Panc1 (cell line): Measurements from ENCODE around the gene CAPZA3. TPM values are rescaled to one million over a fixed set of nuclear protein-coding genes. Genes with fewer than 3 reads are reported as not detected.

ENCODE experiments used
- ATAC-seq: fragments of 200-7000 bp; cut with Tn5 transposase; 2 replicates; pipeline ENCODE4 v1.9.1; 2020; ENCODE audit warnings: mild to moderate bottlenecking, moderate library complexity
- Bru-seq: library from RNA; stranded (reverse); fragments of 400-500 nt; gene quantifications from one replicate; lab custom pipeline; 2021; lab: Mats Ljungman, UMichigan
- BruChase-seq, 2 experiments: library from RNA; stranded (reverse); fragments of 400-500 nt; gene quantifications; one replicate each; lab custom pipeline; 2021; lab: Mats Ljungman, UMichigan
- BruUV-seq: library from RNA; stranded (reverse); fragments of 400-500 nt; replicated peaks from 2 replicates; lab custom pipeline; 2021; lab: Mats Ljungman, UMichigan
- CTCF ChIA-PET: fragments of 300-600 bp; sonication (Branson Sonifier 250); formaldehyde crosslinking; loops from one replicate; lab custom pipeline; 2022; ENCODE audit warnings: antibody characterized with exemption; lab: Charles Lee
- POLR2A ChIA-PET: fragments of 300-600 bp; sonication (Branson Sonifier 250); formaldehyde crosslinking; loops from one replicate; lab custom pipeline; 2022; ENCODE audit warnings: antibody characterized with exemption; lab: Charles Lee
- DNase-seq: peaks from one replicate; pipeline ENCODE4 v3.0.0-alpha.2; 2010; ENCODE audit warnings: low read depth, low spot score
- H3K27ac ChIP-seq: 2 replicates; pipeline ENCODE4 v1.5.1; 2011; ENCODE audit warnings: mild to moderate bottlenecking, low read length, inconsistent platforms
- H3K27me3 ChIP-seq: fragments of 200-500 bp; sonication (Bioruptor generic); 2 replicates; pipeline ENCODE4 v1.6.0; 2014; ENCODE audit warnings: low read length, inconsistent platforms; ENCODE audit not compliant: control insufficient read depth, insufficient read depth
- H3K36me3 ChIP-seq: fragments of 200-500 bp; sonication (Bioruptor generic); 2 replicates; pipeline ENCODE4 v1.5.1; 2014; ENCODE audit warnings: inconsistent platforms, mild to moderate bottlenecking, low read length, moderate library complexity; ENCODE audit not compliant: control insufficient read depth, insufficient read depth
- H3K4me1 ChIP-seq: 2 replicates; pipeline ENCODE4 v1.5.1; 2011; ENCODE audit warnings: inconsistent platforms, mild to moderate bottlenecking, low read length, moderate library complexity; ENCODE audit not compliant: control insufficient read depth, insufficient read depth
- H3K4me3 ChIP-seq, 2 experiments: 2 replicates each; pipeline ENCODE4 v1.5.1; 2011 to 2012; ENCODE audit warnings: low read depth in 2 of 2, low read length in 2 of 2, mild to moderate bottlenecking in 2 of 2, inconsistent platforms in 1 of 2, moderate library complexity in 1 of 2
- H3K9me3 ChIP-seq: fragments of 200-500 bp; sonication (Bioruptor generic); 2 replicates; pipeline ENCODE4 v1.5.1; 2014; ENCODE audit warnings: low read depth, mild to moderate bottlenecking, inconsistent platforms, low read length, moderate library complexity; ENCODE audit not compliant: control insufficient read depth, insufficient read depth
- CTCF ChIP-seq: fragments of 450-650 bp; IDR thresholded peaks from 2 replicates; pipeline ENCODE4 v1.5.1; 2017; ENCODE audit warnings: mild to moderate bottlenecking
- POLR2AphosphoS5 ChIP-seq: IDR thresholded peaks from 2 replicates; pipeline ENCODE4 v1.6.1; 2012; ENCODE audit warnings: mild to moderate bottlenecking, low read depth, low read length, moderate library complexity
- REST ChIP-seq, 2 experiments: IDR thresholded peaks; 2 replicates each; pipeline ENCODE4 v1.6.1; 2011 to 2012; ENCODE audit warnings: low read depth in 2 of 2, control low read depth in 1 of 2, low read length in 1 of 2, mild to moderate bottlenecking in 1 of 2, moderate library complexity in 1 of 2; ENCODE audit not compliant: insufficient read depth in 1 of 2
- SIN3A ChIP-seq: IDR thresholded peaks from 2 replicates; pipeline ENCODE4 v1.6.1; 2012; ENCODE audit warnings: low read depth, mild to moderate bottlenecking, low read length, moderate library complexity, borderline replicate concordance; ENCODE audit not compliant: insufficient read depth
- TCF7L2 ChIP-seq: IDR thresholded peaks from 2 replicates; pipeline ENCODE4 v1.6.1; 2011; ENCODE audit warnings: mild to moderate bottlenecking, low read depth, low read length, inconsistent platforms
- in situ Hi-C: cut with HindIII; loops from 2 replicates; pipeline ENCODE4 v1.10.0; 2016; ENCODE audit warnings: low sequenced_read_pairs, low pct_unique_long_range_greater_than_20kb
- intact Hi-C: fragments of 100-400 bp; cut with micrococcal nuclease; formaldehyde crosslinking; loops from one replicate; pipeline ENCODE4 v1.10.0; 2022; ENCODE audit not compliant: unreplicated experiment
- long read RNA-seq: library from polyadenylated mRNA; unstranded; transcript quantifications from one replicate; pipeline ENCODE4 v2.0.0, GENCODE V29; 2021; ENCODE audit not compliant: unreplicated experiment
- polyA plus RNA-seq: library from polyadenylated mRNA; unstranded; fragments of >200 nt; gene quantifications from one replicate; pipeline ENCODE4 v1.2.1, GENCODE V29; 2012; ENCODE audit warnings: missing spikeins; ENCODE audit not compliant: insufficient read length
- total RNA-seq: library from RNA; stranded (reverse); gene quantifications from one replicate; pipeline ENCODE4 v1.2.1, GENCODE V29; 2021; ENCODE audit not compliant: unreplicated experiment

Gene CAPZA3
- not detected for total RNA-seq
- not detected for polyA plus RNA-seq
- Bru-seq, nascent RNA = not detected
- BruChase-seq, experiment 1, labeled RNA remaining after a 2-hour chase = not detected
- not detected for BruChase-seq, experiment 2, labeled RNA remaining after a 6-hour chase
- long read RNA-seq = 0 reads

- in situ Hi-C loops = no loop called here
Observed at GRCh38 chr12:18737819-18738218, at the start of gene CAPZA3, which contains the start of gene PLCZ1. Gene CAPZA3, plus strand, starts transcription at chr12:18738119. Its CDS starts 150 bp downstream, at chr12:18738269. Gene PLCZ1, minus strand, starts transcription at chr12:18738012. Its CDS starts 641 bp downstream, at chr12:18737371.

GRCh38 chr12:18689771-18690170 is 48.1 kb upstream of the CAPZA3 start:
- no peak overlapping the region for H3K4me3 ChIP-seq
- intact Hi-C loops (no loop called here), in situ Hi-C loops (no loop called here)
- DNase-seq (no peak), ATAC-seq (no peak)
- no peaks in the 10 kb centered on the region for H3K9me3 ChIP-seq
- no peak overlapping the region for H3K27ac ChIP-seq
- no peaks in the 10 kb centered on the region for H3K36me3 ChIP-seq
- TF ChIP-seq TCF7L2 (no peak), POLR2AphosphoS5 (no peak), CTCF (no peak), SIN3A (no peak)
- POLR2A ChIA-PET = no interaction called here
- H3K4me1 ChIP-seq = no peaks in the 10 kb centered on the region
- no TSS peak for BruUV-seq
- CTCF ChIA-PET = no interaction called here
- no peaks in the 10 kb centered on the region for H3K27me3 ChIP-seq

More at GRCh38 chr12:18737819-18738218, at the start of gene CAPZA3, which contains the start of gene PLCZ1:
- POLR2A ChIA-PET = no interaction called here
- ATAC-seq = no peak
- DNase-seq = no peak
- intact Hi-C loops = no loop called here
- CTCF ChIA-PET = no interaction called here
- no peak for TF ChIP-seq POLR2AphosphoS5
- TF ChIP-seq CTCF = no peak
- no peak for TF ChIP-seq TCF7L2
- TF ChIP-seq SIN3A = no peak
- TF ChIP-seq REST (IDR thresholded peaks at IDR 0.05; ENCODE audit: insufficient read depth in 1 of 2, low read depth in 2 of 2, low read length in 1 of 2) = no peak
- Histone ChIP-seq H3K27ac (no peak within 1 kb of the TSS), H3K4me1 (no peaks in the 10 kb centered on the region), H3K4me3 (no peak within 1 kb of the TSS), H3K27me3 (no peaks in the 10 kb centered on the region), H3K9me3 (no peaks in the 10 kb centered on the region), H3K36me3 (no peaks in the 10 kb centered on the region)
- no TSS peak for BruUV-seq
